SK-N-SH treated with all-trans-retinoic acid at 6 μM for 48 hours (cell line): ENCODE data around the gene RAD51B.

Experiments used
- ATAC-seq: fragments of 200-7000 bp; cut with Tn5 transposase; 3 replicates; pipeline ENCODE4 v1.9.1; 2020; ENCODE audit warnings: mild to moderate bottlenecking, moderate library complexity
- ARNTL ChIP-seq: fragments of 450-650 bp; formaldehyde crosslinking; IDR thresholded peaks from 2 replicates; pipeline ENCODE4 v1.5.0; 2020; ENCODE audit warnings: low read depth, mild to moderate bottlenecking, moderate library complexity, borderline replicate concordance
- BACH2 ChIP-seq: fragments of 250-450 bp; sonication (Bioruptor Pico); IDR thresholded peaks from 2 replicates; pipeline ENCODE4 v1.9.0; 2021; ENCODE audit warnings: mild to moderate bottlenecking, borderline replicate concordance
- CREB5 ChIP-seq: fragments of 250-450 bp; sonication (Bioruptor Pico); IDR thresholded peaks from 2 replicates; pipeline ENCODE4 v1.5.1; 2020; ENCODE audit warnings: low read depth, mild to moderate bottlenecking, moderate library complexity
- CSDC2 ChIP-seq: fragments of 250-450 bp; sonication (Bioruptor Pico); IDR thresholded peaks from 2 replicates; pipeline ENCODE4 v1.5.0; 2020; ENCODE audit warnings: mild to moderate bottlenecking, moderate library complexity
- CSRNP3 ChIP-seq: fragments of 250-450 bp; sonication (Bioruptor Pico); IDR thresholded peaks from 2 replicates; pipeline ENCODE4 v1.5.1; 2021; ENCODE audit warnings: mild to moderate bottlenecking, moderate library complexity
- ESRRG ChIP-seq: fragments of 250-450 bp; sonication (Bioruptor Pico); IDR thresholded peaks from 2 replicates; pipeline ENCODE4 v1.6.1; 2021; ENCODE audit warnings: mild to moderate bottlenecking
- GLIS3 ChIP-seq: fragments of 250-450 bp; sonication (Bioruptor Pico); IDR thresholded peaks from 2 replicates; pipeline ENCODE4 v1.5.0; 2020; ENCODE audit warnings: mild to moderate bottlenecking, moderate library complexity
- ISL1 ChIP-seq: fragments of 250-450 bp; sonication (Bioruptor Pico); IDR thresholded peaks from 2 replicates; pipeline ENCODE4 v2.1.2; 2022; ENCODE audit warnings: mild to moderate bottlenecking, moderate library complexity
- POU6F1 ChIP-seq: fragments of 250-450 bp; sonication (Bioruptor Pico); IDR thresholded peaks from 2 replicates; pipeline ENCODE4 v1.8.0; 2021; ENCODE audit warnings: low read depth, mild to moderate bottlenecking, moderate library complexity, borderline replicate concordance
- PPARA ChIP-seq: fragments of 250-450 bp; sonication (Bioruptor Pico); IDR thresholded peaks from 2 replicates; pipeline ENCODE4 v1.5.0; 2020; ENCODE audit warnings: mild to moderate bottlenecking, borderline replicate concordance
- RARB ChIP-seq: fragments of 250-450 bp; sonication (Bioruptor Pico); IDR thresholded peaks from 2 replicates; pipeline ENCODE4 v1.8.0; 2021; ENCODE audit warnings: mild to moderate bottlenecking, moderate library complexity
- SNAI2 ChIP-seq: fragments of 250-450 bp; sonication (Bioruptor Pico); IDR thresholded peaks from 2 replicates; pipeline ENCODE4 v1.5.0; 2020; ENCODE audit warnings: mild to moderate bottlenecking, moderate library complexity
- TOX ChIP-seq: fragments of 250-450 bp; sonication (Bioruptor Pico); IDR thresholded peaks from 2 replicates; pipeline ENCODE4 v1.8.0; 2021; ENCODE audit warnings: mild to moderate bottlenecking, moderate library complexity, borderline replicate concordance
- TSHZ2 ChIP-seq: fragments of 250-450 bp; sonication (Bioruptor Pico); IDR thresholded peaks from 2 replicates; pipeline ENCODE4 v1.5.0; 2020; ENCODE audit warnings: mild to moderate bottlenecking, moderate library complexity
- ZC3H10 ChIP-seq: fragments of 250-450 bp; sonication (Bioruptor Pico); IDR thresholded peaks from 2 replicates; pipeline ENCODE4 v1.5.1; 2021; ENCODE audit warnings: mild to moderate bottlenecking, moderate library complexity
- ZFP30 ChIP-seq: fragments of 450-650 bp; formaldehyde crosslinking; IDR thresholded peaks from 2 replicates; pipeline ENCODE4 v1.5.0; 2022; ENCODE audit warnings: mild to moderate bottlenecking, moderate library complexity
- ZNF70 ChIP-seq: fragments of 450-650 bp; formaldehyde crosslinking; IDR thresholded peaks from 2 replicates; pipeline ENCODE4 v1.5.0; 2020; ENCODE audit warnings: mild to moderate bottlenecking, moderate library complexity
- ZNF8 ChIP-seq: fragments of 450-650 bp; formaldehyde crosslinking; IDR thresholded peaks from 2 replicates; pipeline ENCODE4 v1.5.0; 2020; ENCODE audit warnings: mild to moderate bottlenecking, moderate library complexity

The RAD51B gene

GRCh38 chr14:67999290-67999689, 179.7 kb downstream of the RAD51B start:
- no peak for TF ChIP-seq ARNTL (CRISPR knock-in tag)
- no peak for TF ChIP-seq POU6F1
- TF ChIP-seq CSRNP3 (CRISPR knock-in tag): no peak
- TF ChIP-seq TOX (CRISPR knock-in tag): no peak
- ATAC-seq: peak; percentile 52

GRCh38 chr14:67999705-68000384, 180.3 kb downstream of the RAD51B start:
- TF ChIP-seq SNAI2 (no peak), ZFP30 (CRISPR knock-in tag) (no peak), TOX (CRISPR knock-in tag) (0 out of 2 replicates have a peak, but pooled peaks have one; percentile 45), ISL1 (peak; percentile 21; the same call in 1 of the 2 replicates)
- peak; percentile 98 for ATAC-seq

GRCh38 chr14:68000511-68000910, 180.9 kb downstream of the RAD51B start:
- TF ChIP-seq BACH2 (CRISPR knock-in tag): no peak
- no peak for TF ChIP-seq ESRRG (CRISPR knock-in tag)
- TF ChIP-seq CSRNP3 (CRISPR knock-in tag): no peak
- TF ChIP-seq ARNTL (CRISPR knock-in tag): no peak
- TF ChIP-seq ZNF70 (CRISPR knock-in tag): no peak
- no peak for TF ChIP-seq GLIS3 (CRISPR knock-in tag)
- no peak for TF ChIP-seq RARB
- no peak for TF ChIP-seq CREB5 (CRISPR knock-in tag)
- TF ChIP-seq PPARA: no peak
- TF ChIP-seq CSDC2 (CRISPR knock-in tag): no peak
- TF ChIP-seq TOX (CRISPR knock-in tag): no peak
- no peak for ATAC-seq

- ATAC-seq: no peak
- no peak for TF ChIP-seq ZFP30 (CRISPR knock-in tag)
- TF ChIP-seq ZNF8 (CRISPR knock-in tag): no peak
- TF ChIP-seq BACH2 (CRISPR knock-in tag): no peak
- no peak for TF ChIP-seq ISL1
- TF ChIP-seq CSDC2 (CRISPR knock-in tag): no peak
- no peak for TF ChIP-seq ZC3H10 (CRISPR knock-in tag)
- no peak for TF ChIP-seq CSRNP3 (CRISPR knock-in tag)
- TF ChIP-seq ARNTL (CRISPR knock-in tag): no peak
- TF ChIP-seq ZNF70 (CRISPR knock-in tag): no peak
- TF ChIP-seq, all 23 proteins: peak for 0
Measured at GRCh38 chr14:68008491-68008890, 188.9 kb downstream of the RAD51B start.

- TF ChIP-seq ISL1 (0 out of 2 replicates have a peak, but pooled peaks have one; percentile 12), TSHZ2 (CRISPR knock-in tag) (no peak), POU6F1 (no peak), ESRRG (CRISPR knock-in tag) (no peak), ZC3H10 (CRISPR knock-in tag) (no peak), ZNF8 (CRISPR knock-in tag) (no peak), SNAI2 (no peak)
- ATAC-seq: no peak
Measured at GRCh38 chr14:68011406-68012028, 191.9 kb downstream of the RAD51B start.
